ENCODE measurements around the gene NDFIP1.
A peak's percentile ranks its signal among the peaks of the same experiment; 100 is the strongest.

Gene NDFIP1

GRCh38 chr5:142189813-142190212, 81.2 kb downstream of the NDFIP1 start:
- no peak for DNase-seq (ENCODE audit: low spot score)

- DNase-seq (ENCODE audit: low spot score): no peak
These were observed 83.2 kb downstream of the NDFIP1 start for GRCh38 chr5:142191776-142192175.

- no peak for DNase-seq (ENCODE audit: low spot score)
These were observed 83.9 kb downstream of the NDFIP1 start for GRCh38 chr5:142192286-142193113.

DNA sequence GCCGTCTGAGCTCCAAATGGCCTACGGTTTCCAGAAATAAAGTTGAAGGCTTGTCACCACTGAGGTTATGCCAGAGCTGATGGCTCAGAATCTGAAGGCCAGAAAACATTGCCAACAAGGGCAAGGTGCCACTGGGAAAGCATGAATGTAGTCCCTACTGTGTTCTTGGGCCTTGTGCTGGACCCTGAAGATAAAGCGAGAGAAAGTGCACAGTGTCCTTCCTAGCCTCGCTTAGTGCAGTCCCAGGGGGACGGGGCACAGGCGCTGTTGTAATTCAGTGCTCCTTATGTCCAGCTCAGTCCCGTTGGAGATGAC, 84.5 kb downstream of the NDFIP1 start:
- no peak for DNase-seq (ENCODE audit: low spot score)

DNA sequence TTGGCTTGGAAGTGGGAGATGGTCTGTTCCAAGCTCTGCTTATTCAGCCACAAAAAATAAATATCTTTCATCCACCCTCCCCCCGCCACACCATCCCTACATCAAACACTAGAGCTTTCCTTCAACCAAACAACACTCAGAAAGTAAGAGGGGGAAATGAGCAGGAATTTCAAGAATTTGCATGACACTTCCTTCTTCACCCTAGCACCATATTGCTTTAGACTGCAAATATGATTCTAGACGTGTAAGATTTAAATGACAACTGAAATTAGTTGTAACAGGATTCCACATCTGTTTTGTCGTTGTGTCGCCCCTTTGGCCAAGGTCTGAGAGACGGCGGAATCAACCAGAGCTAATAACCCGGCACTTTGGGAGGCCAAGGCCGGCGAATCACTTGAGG, 88.5 kb downstream of the NDFIP1 start:
- no peak for DNase-seq (ENCODE audit: low spot score)

- no peak for DNase-seq (ENCODE audit: low spot score)
These were observed 89.2 kb downstream of the NDFIP1 start for GRCh38 chr5:142197781-142198180.

DNA sequence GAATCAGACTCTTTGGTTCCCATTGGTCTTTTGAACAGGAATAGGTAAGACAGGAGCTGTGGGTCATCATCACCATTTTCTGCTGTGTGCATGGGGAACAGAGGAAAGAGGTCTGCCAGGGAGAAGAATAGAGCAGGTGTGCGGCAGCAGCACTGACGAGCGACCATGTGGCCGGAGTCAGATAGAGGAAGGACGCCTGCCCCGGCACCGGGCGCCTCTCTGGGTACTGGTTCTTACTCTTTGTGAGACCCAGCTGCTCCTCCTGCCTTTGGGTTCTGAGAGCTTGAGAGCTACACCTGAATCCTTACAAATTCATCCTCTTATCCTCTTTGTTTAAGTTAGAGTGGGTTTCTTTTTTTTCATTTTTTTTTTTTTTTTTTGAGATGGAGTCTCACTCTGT, 90.8 kb downstream of the NDFIP1 start:
- DNase-seq (ENCODE audit: low spot score): no peak

DNA sequence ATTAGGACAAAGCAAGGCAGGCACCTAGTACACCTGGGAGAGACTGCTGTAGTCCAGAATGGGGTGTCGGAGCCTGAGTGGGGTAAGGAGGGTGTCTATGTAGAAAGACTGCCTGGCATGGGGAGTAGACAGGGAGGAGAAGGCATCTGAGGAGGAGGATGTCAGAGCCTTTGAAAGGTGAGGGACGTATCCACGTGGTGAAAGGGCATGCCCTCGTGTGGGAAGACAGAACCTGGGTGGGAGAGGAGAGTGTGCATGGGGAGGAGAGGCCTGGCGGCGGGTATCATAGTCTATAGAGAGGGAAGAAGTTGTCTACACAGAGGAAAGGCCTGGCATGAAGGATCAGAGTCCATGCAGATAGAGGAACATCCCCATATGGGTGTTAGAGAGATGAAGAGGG, 91.8 kb downstream of the NDFIP1 start:
- DNase-seq (ENCODE audit: low spot score): no peak

DNA sequence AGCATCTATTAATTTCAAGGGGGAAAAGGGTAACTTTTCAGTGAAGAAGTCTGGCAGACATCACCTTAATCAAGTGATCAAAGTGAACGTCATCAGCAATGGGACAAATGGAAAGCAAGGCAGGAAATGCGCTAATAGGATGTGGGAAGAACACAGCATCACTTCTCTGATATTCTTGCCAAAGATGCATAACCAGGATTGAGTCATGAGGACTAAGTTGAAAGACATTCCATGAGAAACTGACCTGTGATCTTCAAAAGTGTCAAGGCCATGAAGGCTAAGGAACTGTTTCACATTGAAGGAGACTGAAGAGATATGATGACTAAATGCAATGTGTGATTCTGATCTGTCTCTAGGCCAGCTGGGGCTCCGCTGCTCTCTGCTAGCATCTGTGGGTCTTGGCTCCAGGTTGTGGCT, 92.9 kb downstream of the NDFIP1 start:
- peak; percentile 74 for DNase-seq (ENCODE audit: low spot score)

DNA sequence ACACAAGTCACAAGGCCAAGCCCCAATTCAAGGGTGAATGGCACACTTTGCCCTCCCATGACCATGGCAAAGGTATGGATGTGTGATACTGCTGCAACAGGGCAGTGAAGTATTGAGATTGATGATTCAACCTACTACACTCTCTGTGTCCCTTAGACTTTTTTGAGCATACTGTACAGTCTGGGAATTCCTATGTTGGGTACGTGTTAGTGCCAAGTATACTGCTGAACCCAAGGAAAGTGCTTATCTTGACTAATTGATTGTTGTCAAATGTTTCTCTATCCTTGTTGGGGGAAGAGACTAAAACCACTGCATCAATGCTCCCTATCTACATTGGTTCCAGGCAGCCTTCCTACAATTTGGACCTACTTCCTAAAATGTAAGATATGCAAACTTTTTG, 93.7 kb downstream of the NDFIP1 start:
- DNase-seq (ENCODE audit: low spot score): peak; percentile 16
